Measurements from ENCODE around the gene GRK5. TPM values are rescaled to one million over a fixed set of nuclear protein-coding genes. Genes with fewer than 3 reads are reported as not detected.

The GRK5 gene
- total RNA-seq, 1 experiment from 2014 or later, result 29.0 TPM

DNA sequence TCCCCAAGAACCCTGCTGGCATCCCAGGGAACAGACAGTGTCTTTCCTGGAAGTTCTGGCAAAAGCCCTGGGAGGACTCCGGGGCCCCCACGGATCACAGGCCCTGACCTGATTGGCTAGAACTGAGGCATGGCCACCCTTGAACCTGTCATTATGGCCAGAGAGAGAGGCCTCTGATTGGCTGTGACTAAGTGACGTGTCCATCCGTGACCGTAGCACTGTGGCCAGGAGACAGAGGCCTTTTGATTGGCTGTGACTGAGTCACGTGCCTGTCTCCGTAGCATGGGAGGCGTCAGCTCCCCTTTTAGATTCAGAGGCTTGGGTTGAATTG is 171.3 kb downstream of the GRK5 start:
- no peak for DNase-seq (ENCODE audit: low read depth, low spot score)
- H3K27me3 ChIP-seq (ENCODE audit: control insufficient read depth, insufficient read depth, low read length), result no peaks in the 10 kb centered on the region
- no peaks in the 10 kb centered on the region for H3K9me3 ChIP-seq (ENCODE audit: control insufficient read depth, insufficient read depth, low read depth, low read length)
- no peak for ATAC-seq
- no TSS peak for BruUV-seq (replicated peaks)
- no peak overlapping the region for H3K4me3 ChIP-seq (ENCODE audit: low read depth in 2 of 2, low read length in 2 of 2)
- in situ Hi-C loops (cut with HindIII; ENCODE audit: low pct_unique_long_range_greater_than_20kb, low sequenced_read_pairs), result no loop called here
- no peak for TF ChIP-seq SIN3A (IDR thresholded peaks at IDR 0.05; ENCODE audit: borderline replicate concordance, insufficient read depth, low read depth, low read length)
- TF ChIP-seq TCF7L2 (IDR thresholded peaks at IDR 0.05; ENCODE audit: low read depth, low read length), result no peak
- TF ChIP-seq POLR2AphosphoS5 (IDR thresholded peaks at IDR 0.05; ENCODE audit: low read depth, low read length), result no peak
- TF ChIP-seq, protein P1, sequence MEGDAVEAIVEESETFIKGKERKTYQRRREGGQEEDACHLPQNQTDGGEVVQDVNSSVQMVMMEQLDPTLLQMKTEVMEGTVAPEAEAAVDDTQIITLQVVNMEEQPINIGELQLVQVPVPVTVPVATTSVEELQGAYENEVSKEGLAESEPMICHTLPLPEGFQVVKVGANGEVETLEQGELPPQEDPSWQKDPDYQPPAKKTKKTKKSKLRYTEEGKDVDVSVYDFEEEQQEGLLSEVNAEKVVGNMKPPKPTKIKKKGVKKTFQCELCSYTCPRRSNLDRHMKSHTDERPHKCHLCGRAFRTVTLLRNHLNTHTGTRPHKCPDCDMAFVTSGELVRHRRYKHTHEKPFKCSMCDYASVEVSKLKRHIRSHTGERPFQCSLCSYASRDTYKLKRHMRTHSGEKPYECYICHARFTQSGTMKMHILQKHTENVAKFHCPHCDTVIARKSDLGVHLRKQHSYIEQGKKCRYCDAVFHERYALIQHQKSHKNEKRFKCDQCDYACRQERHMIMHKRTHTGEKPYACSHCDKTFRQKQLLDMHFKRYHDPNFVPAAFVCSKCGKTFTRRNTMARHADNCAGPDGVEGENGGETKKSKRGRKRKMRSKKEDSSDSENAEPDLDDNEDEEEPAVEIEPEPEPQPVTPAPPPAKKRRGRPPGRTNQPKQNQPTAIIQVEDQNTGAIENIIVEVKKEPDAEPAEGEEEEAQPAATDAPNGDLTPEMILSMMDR (IDR thresholded peaks at IDR 0.05), result no peak
- TF ChIP-seq, protein P2, sequence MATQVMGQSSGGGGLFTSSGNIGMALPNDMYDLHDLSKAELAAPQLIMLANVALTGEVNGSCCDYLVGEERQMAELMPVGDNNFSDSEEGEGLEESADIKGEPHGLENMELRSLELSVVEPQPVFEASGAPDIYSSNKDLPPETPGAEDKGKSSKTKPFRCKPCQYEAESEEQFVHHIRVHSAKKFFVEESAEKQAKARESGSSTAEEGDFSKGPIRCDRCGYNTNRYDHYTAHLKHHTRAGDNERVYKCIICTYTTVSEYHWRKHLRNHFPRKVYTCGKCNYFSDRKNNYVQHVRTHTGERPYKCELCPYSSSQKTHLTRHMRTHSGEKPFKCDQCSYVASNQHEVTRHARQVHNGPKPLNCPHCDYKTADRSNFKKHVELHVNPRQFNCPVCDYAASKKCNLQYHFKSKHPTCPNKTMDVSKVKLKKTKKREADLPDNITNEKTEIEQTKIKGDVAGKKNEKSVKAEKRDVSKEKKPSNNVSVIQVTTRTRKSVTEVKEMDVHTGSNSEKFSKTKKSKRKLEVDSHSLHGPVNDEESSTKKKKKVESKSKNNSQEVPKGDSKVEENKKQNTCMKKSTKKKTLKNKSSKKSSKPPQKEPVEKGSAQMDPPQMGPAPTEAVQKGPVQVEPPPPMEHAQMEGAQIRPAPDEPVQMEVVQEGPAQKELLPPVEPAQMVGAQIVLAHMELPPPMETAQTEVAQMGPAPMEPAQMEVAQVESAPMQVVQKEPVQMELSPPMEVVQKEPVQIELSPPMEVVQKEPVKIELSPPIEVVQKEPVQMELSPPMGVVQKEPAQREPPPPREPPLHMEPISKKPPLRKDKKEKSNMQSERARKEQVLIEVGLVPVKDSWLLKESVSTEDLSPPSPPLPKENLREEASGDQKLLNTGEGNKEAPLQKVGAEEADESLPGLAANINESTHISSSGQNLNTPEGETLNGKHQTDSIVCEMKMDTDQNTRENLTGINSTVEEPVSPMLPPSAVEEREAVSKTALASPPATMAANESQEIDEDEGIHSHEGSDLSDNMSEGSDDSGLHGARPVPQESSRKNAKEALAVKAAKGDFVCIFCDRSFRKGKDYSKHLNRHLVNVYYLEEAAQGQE (IDR thresholded peaks at IDR 0.05; ENCODE audit: insufficient read depth in 1 of 2, low read depth in 2 of 2, low read length in 1 of 2), result no peak
- POLR2A ChIA-PET, result no interaction called here
- intact Hi-C loops (cut with micrococcal nuclease; ENCODE audit: unreplicated experiment), result no loop called here
- no peaks in the 10 kb centered on the region for H3K36me3 ChIP-seq (ENCODE audit: control insufficient read depth, insufficient read depth, low read length)
- no peaks in the 10 kb centered on the region for H3K4me1 ChIP-seq (ENCODE audit: control insufficient read depth, insufficient read depth, low read length)
- no peak overlapping the region for H3K27ac ChIP-seq (ENCODE audit: low read length)
- CTCF ChIA-PET, result no interaction called here

DNA sequence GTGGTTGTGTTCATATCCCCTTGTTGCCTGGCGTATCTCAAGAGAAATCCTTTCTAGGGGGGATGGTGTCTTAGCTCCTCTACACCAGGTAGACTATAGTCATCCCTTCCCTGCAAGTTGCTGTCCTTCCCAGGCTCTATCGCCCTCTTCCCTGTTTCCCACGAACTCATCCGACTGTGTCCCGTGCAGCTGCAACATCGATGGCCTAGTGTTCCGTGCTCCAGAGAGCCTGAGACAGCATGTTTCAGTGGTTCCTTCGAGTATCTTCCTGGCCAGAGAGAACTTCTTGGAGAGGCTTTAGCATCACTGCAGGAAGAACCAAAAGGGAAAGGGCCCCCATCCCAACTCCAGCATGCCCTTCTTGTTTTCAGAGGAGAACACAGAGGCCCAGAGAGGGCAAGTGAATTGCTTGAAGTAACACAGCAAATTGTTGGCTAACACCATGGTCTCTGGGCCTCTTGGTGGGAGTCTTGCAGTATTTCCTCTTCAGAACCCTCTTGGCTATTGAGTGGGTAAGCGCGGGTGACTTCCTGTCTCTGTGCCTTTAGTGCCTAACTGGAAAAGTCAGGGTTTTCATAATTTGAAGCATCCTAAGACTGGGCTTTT is 172.2 kb downstream of the GRK5 start:
- TF ChIP-seq, protein P2 (IDR thresholded peaks at IDR 0.05; ENCODE audit: insufficient read depth in 1 of 2, low read depth in 2 of 2, low read length in 1 of 2), result no peak
- TF ChIP-seq TCF7L2 (IDR thresholded peaks at IDR 0.05; ENCODE audit: low read depth, low read length) (no peak), SIN3A (IDR thresholded peaks at IDR 0.05; ENCODE audit: borderline replicate concordance, insufficient read depth, low read depth, low read length) (no peak), POLR2AphosphoS5 (IDR thresholded peaks at IDR 0.05; ENCODE audit: low read depth, low read length) (no peak)
- TF ChIP-seq, protein P1 (IDR thresholded peaks at IDR 0.05), result no peak
- ChIA-PET POLR2A (interaction anchor here (0.7 kb wide), 1 partner anchor 107 kb away, joined by 4 read pairs; no protein-coding TSS in a partner anchor), CTCF (no interaction called here)
- H3K27me3 ChIP-seq (ENCODE audit: control insufficient read depth, insufficient read depth, low read length), result no peaks in the 10 kb centered on the region
- ATAC-seq (no peak), DNase-seq (ENCODE audit: low read depth, low spot score) (no peak)
- no peaks in the 10 kb centered on the region for H3K9me3 ChIP-seq (ENCODE audit: control insufficient read depth, insufficient read depth, low read depth, low read length)
- no TSS peak for BruUV-seq (replicated peaks)
- H3K4me1 ChIP-seq (ENCODE audit: control insufficient read depth, insufficient read depth, low read length), result no peaks in the 10 kb centered on the region
- in situ Hi-C loops (cut with HindIII; ENCODE audit: low pct_unique_long_range_greater_than_20kb, low sequenced_read_pairs) (no loop called here), intact Hi-C loops (cut with micrococcal nuclease; ENCODE audit: unreplicated experiment) (no loop called here)
- no peak overlapping the region for H3K27ac ChIP-seq (ENCODE audit: low read length)
- H3K36me3 ChIP-seq (ENCODE audit: control insufficient read depth, insufficient read depth, low read length), result no peaks in the 10 kb centered on the region
- no peak overlapping the region for H3K4me3 ChIP-seq (ENCODE audit: low read depth in 2 of 2, low read length in 2 of 2)

All from Panc1 (cell line).